Suppressor macrophage treated with lipopolysaccharide for 4 hours (primary cell): ENCODE results near the gene CYSTM1.
A peak's percentile ranks its signal among the peaks of the same experiment; 100 is the strongest.

Source experiments
- DNase-seq: peaks from one replicate; pipeline ENCODE4 v3.0.0-alpha.2; 2020

The CYSTM1 gene

DNA sequence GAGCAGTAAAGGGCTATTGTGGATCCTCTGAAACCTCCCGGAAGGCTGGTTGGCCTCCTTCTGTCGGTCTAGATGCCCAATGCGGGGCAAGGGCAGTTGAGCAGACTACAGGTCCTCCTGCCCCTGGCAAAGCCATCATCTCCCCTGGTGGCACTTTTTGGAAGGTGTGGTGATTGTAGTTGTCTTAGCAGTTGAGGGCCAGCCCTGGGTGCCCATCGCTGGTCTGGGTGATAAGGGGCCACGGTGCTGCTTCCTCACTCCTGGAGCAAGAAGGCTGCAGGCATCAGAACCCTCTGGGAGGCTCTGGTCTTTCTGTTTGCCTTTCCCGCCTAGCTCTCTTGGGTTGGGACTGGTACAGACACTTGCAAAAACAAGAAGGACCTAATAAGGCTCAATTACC is 63.8 kb downstream of the CYSTM1 start:
- DNase-seq, result no peak

DNA sequence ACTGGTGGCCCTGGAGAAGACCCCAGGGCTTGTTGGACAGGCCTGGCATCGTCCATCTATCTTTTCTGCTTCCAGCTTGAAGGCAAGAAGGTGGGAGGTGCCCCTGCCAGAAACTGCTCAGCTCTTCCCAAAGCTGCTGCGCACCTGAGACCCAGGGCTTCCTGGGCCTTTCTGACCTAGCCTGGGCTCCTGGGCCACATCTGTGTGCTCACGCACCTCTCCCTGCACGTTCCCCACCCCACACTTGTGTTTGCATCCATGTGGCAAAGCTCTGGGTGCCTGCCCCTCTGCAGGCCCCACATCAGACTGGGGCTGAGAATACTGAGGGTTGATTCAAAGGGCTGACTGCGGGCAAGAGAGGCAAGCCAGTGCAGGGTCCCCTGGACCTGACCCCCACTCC is 64.5 kb downstream of the CYSTM1 start:
- no peak for DNase-seq

DNA sequence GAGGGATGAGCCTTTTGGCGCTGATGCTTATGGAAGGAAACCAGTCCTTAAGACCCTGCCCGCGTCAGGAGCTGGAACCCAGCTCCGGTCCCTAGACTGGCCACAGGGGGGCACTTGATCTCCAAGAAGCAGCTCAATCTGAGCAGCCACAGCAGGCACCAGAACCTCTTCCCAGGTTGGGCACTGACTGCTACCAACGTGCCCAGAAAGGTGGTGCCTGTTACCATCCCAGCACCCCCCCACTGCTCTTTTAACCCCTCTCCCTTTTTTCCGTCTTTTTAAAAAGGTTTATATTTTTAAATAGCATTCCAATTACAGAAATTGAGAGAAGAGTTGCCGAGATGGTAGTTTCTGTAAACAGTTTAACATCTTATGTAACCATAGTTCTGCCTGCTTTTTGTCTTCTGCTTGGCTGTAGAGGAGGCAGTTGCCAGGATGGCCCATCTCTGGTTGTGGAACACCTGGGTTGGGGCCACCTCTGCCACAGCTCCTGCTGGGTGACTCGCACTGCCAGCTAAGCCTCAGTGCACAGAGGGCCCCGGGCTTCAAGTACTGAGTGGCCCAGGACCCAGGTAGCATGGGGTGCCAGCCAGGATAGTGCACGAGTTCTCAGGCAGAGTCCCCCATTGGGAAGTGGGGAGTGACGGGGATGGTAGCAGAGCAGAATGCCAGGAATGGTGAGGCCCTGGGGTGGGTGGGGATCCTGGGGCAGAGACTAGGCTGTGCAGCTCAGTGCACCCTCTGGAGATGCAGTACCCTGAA is 65.1 kb downstream of the CYSTM1 start:
- peak; percentile 69 for DNase-seq

DNA sequence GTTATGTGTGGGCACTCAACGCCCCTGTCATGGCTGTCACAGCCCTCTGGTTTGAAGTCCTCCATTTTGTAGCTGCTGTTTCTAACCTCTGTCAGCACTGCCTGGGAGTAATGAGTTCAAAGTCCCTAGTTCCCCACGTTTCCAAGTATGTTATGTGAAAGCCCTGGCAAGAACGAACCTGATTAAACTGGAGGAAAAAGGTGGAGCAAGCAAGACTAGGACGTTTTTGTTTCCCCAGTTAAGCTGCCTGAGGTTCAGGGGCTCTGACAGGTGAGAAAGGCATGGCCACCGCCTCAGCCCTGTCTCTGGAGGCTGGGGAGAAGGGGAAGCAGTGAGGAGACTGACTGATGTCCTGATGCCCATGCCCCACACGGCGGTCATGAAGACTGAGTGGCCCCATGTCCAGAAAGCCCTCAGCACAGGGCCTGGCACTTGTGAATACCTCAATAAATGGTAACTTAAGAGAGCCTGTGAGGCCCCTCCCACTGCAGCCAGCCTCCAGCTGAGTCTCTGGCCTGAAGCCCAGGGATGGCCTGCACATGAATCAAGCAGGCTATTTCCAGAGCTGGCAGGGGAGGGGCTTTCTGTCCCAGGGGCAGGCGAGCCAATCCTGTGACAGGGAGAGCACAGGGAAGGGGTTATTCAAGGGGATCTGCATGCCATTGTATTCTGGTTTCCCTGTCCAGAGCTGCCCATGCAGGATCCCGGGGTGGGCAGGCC is 66.2 kb downstream of the CYSTM1 start:
- no peak for DNase-seq

DNA sequence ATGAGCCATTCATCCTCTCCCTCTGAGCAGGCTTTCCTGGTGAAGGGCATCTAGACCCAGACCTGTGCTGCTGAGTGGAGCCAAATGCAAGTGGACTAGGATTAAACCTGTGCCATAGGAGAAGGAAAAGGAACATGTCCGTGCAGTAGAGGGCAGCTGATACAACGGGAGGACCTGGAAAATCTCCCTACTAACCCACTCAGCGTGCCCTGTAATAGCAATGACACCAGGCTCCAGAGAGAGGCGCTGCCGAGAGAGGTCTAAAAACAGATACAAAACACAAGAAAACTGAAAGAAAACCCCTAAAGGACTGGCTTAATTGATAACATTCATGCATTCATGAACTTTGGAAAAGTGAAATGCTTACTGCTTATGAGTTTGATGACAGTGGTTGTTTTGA is 67.1 kb downstream of the CYSTM1 start:
- no peak for DNase-seq

DNA sequence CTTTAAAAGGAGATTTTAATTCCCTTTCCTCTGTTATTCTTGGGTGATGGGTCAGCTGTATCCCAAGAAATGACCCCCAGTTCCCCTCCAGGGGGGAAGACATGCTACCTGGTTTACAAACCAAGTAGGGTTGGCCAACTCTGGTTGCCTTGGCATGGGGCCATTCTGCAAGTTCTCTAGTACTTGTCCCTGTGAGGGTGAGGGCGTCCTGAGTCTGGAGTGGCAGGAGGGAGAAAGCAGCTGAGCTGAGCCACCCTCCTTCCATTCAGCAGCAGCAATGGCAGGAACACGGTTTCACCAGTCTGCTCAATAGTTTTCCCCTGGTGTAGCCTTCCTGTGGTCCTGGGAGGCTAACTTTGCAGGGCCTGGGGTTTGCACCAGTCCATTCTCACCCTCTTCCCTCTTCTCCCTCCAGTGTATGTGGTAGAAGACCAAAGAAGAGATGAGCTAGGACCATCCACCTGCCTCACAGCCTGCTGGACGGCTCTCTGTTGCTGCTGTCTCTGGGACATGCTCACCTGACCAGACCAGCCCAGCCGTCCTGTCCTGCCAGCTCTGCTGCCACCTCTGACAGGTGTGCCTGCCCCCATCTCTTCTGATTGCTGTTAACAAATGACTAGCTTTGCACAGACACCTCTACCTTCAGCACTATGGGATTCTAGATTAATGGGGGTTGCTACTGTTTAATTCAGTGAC is 68.0 kb downstream of the CYSTM1 start:
- DNase-seq, result no peak

- no peak for DNase-seq
These were observed 68.8 kb downstream of the CYSTM1 start for GRCh38 chr5:140243706-140244250.

DNA sequence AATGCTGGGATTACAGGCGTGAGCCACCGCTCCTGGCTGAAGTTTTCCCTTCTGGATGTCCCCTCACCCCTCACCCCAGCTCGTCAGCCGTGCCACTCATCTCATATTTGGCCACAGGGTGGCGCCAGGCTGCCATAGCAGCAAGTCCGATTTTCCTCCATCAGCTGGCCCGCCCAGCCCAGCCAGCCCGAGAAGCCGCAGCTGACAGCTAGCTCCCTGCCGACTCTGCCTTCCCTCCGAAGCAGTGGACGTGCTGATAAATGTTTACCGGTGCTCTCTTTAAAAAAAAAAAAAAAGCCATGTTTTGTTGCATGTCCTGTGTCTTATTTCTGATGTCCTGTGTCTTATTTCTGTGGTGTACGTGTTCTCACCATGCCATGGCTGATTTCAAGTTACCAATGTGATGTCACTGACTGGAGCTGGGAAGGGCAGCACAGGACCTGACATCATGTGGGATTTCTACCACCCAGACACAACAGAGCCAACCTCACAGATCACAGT is 69.6 kb downstream of the CYSTM1 start:
- DNase-seq, result peak; percentile 93

GRCh38 chr5:140245341-140245740 is 70.4 kb downstream of the CYSTM1 start:
- DNase-seq, result peak; percentile 41

DNA sequence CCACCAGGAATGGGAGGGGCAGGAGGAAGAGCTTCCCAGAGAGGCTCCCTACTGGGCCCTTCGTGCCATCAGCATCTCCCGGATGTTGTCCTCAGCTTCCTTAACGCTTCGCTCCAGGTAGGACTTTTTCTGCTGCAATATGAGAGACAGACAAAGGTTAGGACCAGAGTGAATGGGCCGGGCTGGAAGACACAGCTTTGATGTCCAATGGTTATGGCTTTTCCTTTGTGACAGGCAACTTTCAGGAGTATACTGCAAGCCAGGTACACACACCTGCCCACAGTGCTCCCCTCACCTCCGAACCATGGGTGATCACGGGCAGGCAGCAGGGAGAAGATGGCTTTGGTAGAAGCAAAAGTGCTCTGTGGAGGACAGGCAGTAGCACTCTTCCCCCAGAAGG is 70.9 kb downstream of the CYSTM1 start:
- DNase-seq, result no peak

DNA sequence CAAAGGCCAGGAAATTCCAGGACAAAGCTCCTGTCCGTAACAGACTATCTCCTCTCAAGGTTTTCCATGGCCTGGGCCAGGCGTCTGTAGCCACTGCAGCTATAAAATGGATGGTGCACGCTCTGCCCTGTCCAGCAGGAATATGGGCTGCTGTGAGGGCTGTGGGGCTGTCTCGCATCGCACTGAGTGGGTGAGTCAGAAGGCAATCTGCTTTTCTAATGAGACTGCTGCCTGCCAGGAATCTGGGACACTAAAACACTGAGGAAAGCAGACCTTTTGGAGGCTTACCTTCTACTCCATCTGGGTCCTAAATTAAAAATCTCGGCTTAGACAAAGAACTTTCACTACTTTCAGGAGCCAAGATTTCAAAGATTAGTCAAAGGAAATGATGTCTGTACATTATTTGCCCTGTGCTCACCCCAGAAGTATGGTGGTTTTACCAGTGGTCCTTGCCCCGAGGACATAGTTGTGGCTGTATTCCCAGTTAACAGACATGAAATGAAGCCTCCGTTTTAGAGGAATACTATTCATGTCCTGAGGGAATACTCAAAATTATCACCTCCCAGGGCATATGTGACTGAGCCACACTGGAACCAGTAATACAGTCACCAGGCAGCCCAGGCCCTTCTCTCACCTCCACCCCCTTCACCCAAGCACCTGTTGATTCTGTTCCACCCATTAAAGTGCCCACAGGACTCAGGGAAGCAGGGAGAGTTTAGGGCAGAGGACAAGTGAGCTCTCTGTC is 71.6 kb downstream of the CYSTM1 start:
- no peak for DNase-seq

GRCh38 chr5:140248414-140248813 is 73.4 kb downstream of the CYSTM1 start:
- no peak for DNase-seq

- DNase-seq, result no peak
These were observed 74.5 kb downstream of the CYSTM1 start for GRCh38 chr5:140249536-140249935.

GRCh38 chr5:140250386-140250785 is 75.4 kb downstream of the CYSTM1 start:
- no peak for DNase-seq

GRCh38 chr5:140251527-140251973 is 76.6 kb downstream of the CYSTM1 start:
- DNase-seq, result peak; percentile 97

- no peak for DNase-seq
These were observed 77.6 kb downstream of the CYSTM1 start for GRCh38 chr5:140252470-140253126.

- peak; percentile 77 for DNase-seq
These were observed 79.0 kb downstream of the CYSTM1 start for GRCh38 chr5:140253985-140254384.

- DNase-seq, result no peak
These were observed 80.6 kb downstream of the CYSTM1 start for GRCh38 chr5:140255460-140256157.

- no peak for DNase-seq
These were observed 81.7 kb downstream of the CYSTM1 start for GRCh38 chr5:140256726-140257125.

DNA sequence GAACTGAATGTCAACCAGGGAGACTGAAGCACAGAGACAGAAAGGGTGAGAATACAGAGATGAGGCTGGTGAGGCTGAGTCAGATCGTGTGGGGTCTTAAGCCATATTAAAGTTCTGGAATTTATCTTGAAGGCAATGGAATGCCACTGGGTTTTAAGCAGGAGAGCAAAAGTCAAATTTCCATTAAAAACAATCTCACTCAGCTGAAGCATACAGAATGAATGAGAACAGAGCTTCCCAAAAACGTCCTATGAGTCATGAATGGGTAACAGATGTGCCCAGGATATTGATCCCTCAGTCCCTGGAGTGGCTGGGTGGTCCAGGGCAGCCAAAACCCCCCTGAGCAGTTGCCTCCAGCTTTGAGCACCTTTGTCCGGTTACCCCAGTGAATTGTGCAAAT is 83.0 kb downstream of the CYSTM1 start:
- DNase-seq, result no peak

DNA sequence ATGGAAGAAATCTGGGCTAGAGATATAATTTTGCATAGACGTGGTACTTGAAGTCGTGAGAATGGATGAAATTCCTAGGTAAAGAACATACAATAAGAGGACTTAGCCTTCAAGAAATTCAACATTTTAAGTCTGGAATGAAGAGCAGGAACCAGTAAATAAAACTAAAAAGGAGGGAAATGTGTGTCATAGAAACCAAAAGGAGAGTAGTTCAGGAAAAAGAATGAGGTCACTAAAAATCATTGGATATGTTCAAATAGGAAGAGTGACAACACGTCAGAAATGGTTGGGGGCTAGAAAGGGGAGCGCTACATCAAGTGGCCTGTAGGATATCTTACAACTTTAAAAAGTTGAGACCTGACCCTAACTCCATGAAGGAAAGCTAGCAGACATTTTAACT is 83.9 kb downstream of the CYSTM1 start:
- no peak for DNase-seq
